Liver (tissue), 3 donors: ENCODE results near the gene RIC1.

Source experiments
- ATF3 ChIP-seq: IDR thresholded peaks from 2 replicates; pipeline ENCODE4 v1.6.1; 2016; ENCODE audit warnings: antibody characterized with exemption
- CTCF ChIP-seq: fragments of 150-350 bp; IDR thresholded peaks from 2 replicates; pipeline ENCODE4 v1.5.1; 2017; ENCODE audit warnings: improper control_type of control experiment, low read depth, low read length; ENCODE audit not compliant: missing input control
- FOXA2 ChIP-seq: IDR thresholded peaks from 2 replicates; pipeline ENCODE4 v1.6.1; 2016; ENCODE audit warnings: antibody characterized with exemption
- GABPA ChIP-seq, 2 donors: IDR thresholded peaks in 1 of 2; conservative IDR thresholded peaks in 1 of 2; 2 replicates each; pipeline ENCODE4 v1.6.1; 2016; ENCODE audit warnings: antibody characterized with exemption in 2 of 2, mild to moderate bottlenecking in 1 of 2, moderate library complexity in 1 of 2
- HNF4A ChIP-seq, 2 donors: conservative IDR thresholded peaks; 2 replicates each; pipeline ENCODE4 v1.6.1; 2016; ENCODE audit warnings: antibody characterized with exemption in 2 of 2, mild to moderate bottlenecking in 2 of 2
- JUND ChIP-seq, 2 donors: IDR thresholded peaks; 2 replicates each; pipeline ENCODE4 v1.6.1; 2016; ENCODE audit warnings: antibody characterized with exemption in 2 of 2
- MAX ChIP-seq: IDR thresholded peaks from 2 replicates; pipeline ENCODE4 v1.6.1; 2016; ENCODE audit warnings: antibody characterized with exemption
- NR2F2 ChIP-seq: IDR thresholded peaks from 2 replicates; pipeline ENCODE4 v1.6.1; 2016; ENCODE audit warnings: antibody characterized with exemption
- RAD21 ChIP-seq, 2 donors: IDR thresholded peaks; 2 replicates each; pipeline ENCODE4 v1.6.1; 2016; ENCODE audit warnings: antibody characterized with exemption in 2 of 2, mild to moderate bottlenecking in 2 of 2
- REST ChIP-seq: IDR thresholded peaks from 2 replicates; pipeline ENCODE4 v1.6.1; 2016; ENCODE audit warnings: antibody characterized with exemption, mild to moderate bottlenecking
- SP1 ChIP-seq: IDR thresholded peaks from 2 replicates; pipeline ENCODE4 v1.6.1; 2018; ENCODE audit warnings: antibody characterized with exemption, mild to moderate bottlenecking
- TAF1 ChIP-seq: conservative IDR thresholded peaks from 2 replicates; pipeline ENCODE4 v1.6.1; 2016; ENCODE audit warnings: antibody characterized with exemption, mild to moderate bottlenecking
- YY1 ChIP-seq: IDR thresholded peaks from 2 replicates; pipeline ENCODE4 v1.6.1; 2016; ENCODE audit warnings: antibody characterized with exemption, mild to moderate bottlenecking
- ZBTB33 ChIP-seq: IDR thresholded peaks from 2 replicates; pipeline ENCODE4 v1.6.1; 2016; ENCODE audit warnings: antibody characterized with exemption
- donor health status: healthy.
- donor health status: healthy.

DNA sequence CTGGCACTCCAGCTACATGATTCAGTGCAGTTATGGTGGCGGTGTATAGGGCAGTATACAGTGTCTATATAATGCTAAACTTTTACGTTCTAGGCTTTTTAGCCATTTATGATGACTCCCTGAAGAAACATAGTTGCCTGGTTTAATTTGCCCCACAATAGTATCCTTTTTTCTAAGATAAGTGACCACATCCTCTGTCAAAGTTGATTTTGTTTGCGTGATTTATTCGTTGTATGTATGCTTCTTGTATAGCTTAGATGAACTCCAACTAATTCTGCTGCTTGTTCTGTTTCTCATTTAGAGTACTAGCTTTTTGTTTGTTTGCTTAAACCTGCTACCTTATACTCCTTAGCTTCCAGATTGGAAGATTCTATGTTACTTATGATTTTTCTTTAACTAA lies 120.4 kb downstream of the RIC1 start:
- TF ChIP-seq MAX (no peak), ATF3 (no peak), CTCF (no peak), GABPA (IDR thresholded peaks at IDR 0.05 in 1 of 2, conservative IDR thresholded peaks at IDR 0.05 in 1 of 2) (no peak), ZBTB33 (no peak), YY1 (no peak), JUND (IDR thresholded peaks at IDR 0.05) (no peak), RAD21 (IDR thresholded peaks at IDR 0.05) (no peak), NR2F2 (no peak), FOXA2 (no peak), HNF4A (conservative IDR thresholded peaks at IDR 0.05) (no peak), TAF1 (no peak), SP1 (no peak), REST (no peak)
